OCI-M2 (cell line): ENCODE data around the gene C5orf47.

Experiments used
- DNase-seq: peaks from one replicate; lab custom pipeline; 2025; ENCODE audit not compliant: unreplicated experiment; lab: John Stamatoyannopoulos, UW

The C5orf47 gene

GRCh38 chr5:173988554-173989431 is at the start of gene C5orf47:
Gene C5orf47 (plus strand): TSS chr5:173989170. CDS start chr5:173989264, 94 bp downstream.
- DNase-seq, result no peak

DNA sequence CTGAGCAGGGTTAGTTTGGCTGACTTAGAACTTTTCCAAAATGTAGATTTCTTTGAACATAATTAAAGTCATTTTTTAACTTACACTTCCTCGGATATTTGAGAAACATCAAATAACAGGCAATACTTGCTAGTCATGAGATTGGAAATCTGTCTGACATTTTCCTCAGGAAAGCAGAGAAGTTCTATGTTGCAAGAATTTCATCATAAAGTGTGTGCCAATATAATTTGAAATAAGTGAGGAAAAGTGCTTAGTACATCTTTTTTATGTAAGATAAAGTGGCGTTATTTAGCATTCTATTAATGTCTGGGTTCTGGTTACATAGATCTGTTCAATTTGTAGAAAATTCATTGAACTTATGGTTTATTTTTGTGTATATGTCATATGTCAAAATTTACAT is 48.7 kb upstream of the C5orf47 start:
- no peak for DNase-seq

DNA sequence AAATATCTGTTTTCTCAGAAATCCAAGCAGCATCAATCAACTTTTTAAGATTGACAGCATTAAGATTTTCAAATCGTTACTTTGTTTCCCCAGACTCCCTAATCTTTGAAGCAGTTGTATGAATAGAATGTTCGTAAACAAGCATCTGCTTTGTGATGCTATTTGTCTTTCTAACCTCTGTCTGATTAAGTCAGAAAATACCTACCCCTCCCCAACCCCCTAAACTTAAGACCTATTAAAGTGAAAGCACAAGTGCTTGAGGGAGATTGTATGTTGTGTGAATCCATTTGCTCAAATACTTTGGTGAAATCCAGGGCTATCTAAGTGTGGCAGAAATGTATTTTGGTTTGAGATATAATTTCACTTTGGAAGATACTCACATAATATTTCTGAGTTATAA is 47.9 kb upstream of the C5orf47 start:
- no peak for DNase-seq

GRCh38 chr5:173941758-173942401 is 47.1 kb upstream of the C5orf47 start:
- DNase-seq, result no peak

DNA sequence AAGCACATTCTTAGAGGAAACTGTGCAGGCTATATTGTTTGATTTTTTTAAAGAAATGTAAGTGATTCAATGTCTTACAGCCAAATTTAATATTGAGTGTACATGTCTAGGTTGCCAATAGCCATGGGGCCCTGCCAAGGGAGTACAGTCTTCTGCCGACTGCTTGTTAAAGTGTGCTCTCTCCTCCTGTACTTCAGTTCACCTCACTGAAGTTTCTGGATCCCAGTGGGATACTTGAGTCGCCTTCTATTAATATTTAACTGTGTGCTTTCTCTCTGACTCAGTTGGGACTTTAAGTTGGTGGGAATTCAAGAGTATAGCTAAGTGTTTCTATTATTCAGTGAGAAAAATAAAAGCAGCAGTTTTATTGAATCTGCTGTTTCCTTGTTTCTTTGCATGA is 44.5 kb upstream of the C5orf47 start:
- DNase-seq, result no peak

DNA sequence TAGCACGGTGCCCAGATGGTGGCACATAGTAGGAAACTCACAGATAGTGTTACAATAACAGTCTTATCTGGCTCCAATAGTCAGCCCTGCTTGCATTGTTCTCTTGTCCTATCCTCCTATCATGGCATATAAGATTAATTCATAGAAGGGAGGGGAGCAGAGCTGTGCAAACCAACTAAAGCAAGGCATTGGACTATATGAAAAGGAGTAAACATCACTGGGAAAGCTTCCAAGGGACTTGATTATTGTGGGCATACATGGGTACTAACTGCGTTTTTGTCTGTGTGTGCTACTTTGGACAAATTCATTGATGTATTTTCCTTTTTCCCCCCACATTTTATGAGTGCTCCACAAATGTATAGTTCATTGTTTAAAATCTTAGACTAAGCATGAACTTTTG is 43.8 kb upstream of the C5orf47 start:
- no peak for DNase-seq

GRCh38 chr5:173946323-173946722 is 42.6 kb upstream of the C5orf47 start:
- DNase-seq, result no peak

DNA sequence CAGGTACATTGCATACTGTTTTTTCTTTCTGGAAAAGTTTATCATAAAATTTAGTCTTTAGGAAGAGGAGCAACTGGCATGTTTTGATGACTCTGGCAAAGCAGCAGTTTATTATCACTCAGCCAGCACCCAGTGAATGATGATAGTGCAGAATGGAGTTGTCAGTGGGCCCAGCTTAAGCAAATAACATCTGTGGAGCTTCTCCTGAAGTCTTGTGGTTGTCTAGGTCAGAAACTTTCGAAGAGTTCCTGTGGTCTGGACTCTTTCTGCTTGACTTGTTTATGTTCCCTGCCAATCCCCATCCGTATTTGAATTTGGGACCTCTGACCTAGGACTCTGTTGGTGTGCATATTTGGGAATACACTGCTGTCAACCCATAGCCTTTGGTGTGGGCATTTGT is 38.1 kb upstream of the C5orf47 start:
- DNase-seq, result no peak

- no peak for DNase-seq
These were observed 35.4 kb upstream of the C5orf47 start for GRCh38 chr5:173953528-173954090.

DNA sequence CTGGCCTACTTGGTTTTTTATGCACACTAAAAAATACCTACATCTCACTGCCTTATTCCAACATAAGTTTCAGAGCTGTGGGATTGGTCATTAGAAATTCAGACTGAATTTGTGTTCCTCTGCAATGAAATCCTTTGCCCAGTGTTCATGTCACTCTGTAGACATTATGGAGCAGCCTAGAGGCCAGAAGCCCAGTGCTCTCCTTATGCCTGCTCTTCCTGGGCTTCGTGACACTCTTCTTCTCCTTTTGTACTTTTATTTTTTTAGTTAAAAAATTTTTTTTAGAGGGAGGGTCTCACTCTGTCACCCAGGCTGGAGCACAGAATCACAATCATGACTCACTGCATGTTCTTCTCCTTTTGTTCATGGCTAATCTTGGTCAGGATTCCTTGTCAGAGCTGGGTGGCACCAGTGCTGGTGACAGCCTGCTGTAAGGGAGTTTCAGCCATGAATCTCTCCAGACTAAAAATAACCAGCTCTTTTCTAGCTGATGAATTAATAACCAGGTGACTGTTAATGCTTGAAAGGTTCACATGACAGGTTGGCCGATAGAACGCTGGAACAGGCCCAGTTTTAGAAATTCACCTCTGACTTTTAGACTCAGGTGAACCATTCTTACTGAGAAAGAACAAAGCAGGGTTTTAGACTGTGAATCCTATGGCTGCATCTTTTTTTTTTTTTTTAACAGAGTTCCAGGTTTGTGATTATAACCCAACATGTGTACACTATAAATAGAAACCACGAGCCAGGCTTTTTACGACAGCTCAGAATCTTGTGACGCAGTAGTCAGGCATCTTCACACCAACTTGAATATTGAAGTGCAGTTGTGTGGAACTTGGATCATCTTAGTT is 34.1 kb upstream of the C5orf47 start:
- DNase-seq, result no peak

GRCh38 chr5:173960986-173961385 is 28.0 kb upstream of the C5orf47 start:
- DNase-seq, result no peak

DNA sequence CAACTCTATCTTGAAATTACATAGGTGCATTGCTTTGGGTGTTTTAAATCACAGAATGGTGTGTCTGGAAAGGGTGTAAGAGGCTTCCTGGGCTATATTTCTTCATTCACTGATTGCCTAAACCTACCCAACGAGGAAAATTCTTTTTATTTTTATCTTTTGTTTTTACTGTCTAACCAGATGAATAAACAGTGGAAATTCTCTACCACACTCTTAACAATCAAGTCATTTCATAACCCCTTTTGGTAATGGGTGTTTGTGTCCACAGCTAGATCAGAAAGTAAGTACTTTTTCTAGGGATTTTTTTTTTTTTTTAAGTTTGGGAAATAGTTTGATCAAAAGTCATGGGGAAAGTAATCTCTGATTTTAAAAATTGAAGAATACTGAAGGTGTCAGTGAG is 27.6 kb upstream of the C5orf47 start:
- DNase-seq, result no peak

GRCh38 chr5:173962436-173962972 is 26.5 kb upstream of the C5orf47 start:
- no peak for DNase-seq

GRCh38 chr5:173963182-173963838 is 25.7 kb upstream of the C5orf47 start:
- no peak for DNase-seq

- DNase-seq, result no peak
These were observed 25.0 kb upstream of the C5orf47 start for GRCh38 chr5:173963867-173964441.

GRCh38 chr5:173964506-173964905 is 24.5 kb upstream of the C5orf47 start:
- no peak for DNase-seq

DNA sequence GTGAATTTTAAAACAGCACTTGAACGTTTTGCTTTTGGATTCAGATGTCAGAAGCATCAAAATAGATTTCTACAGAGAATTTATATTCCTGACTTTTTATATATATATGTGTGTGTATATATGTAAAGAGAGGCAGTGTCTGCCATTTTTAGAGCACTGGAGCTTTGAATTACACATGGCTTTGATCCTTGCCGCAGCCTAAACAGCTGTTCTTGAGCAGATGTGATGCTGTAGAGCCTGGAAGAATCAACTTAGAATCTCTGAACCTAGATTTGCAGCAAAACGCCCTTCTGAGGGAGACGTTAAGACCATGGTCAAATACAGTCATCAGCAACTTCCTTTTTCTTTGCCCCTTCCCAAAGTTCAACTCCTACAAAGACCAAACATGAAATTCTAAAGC is 21.7 kb upstream of the C5orf47 start:
- no peak for DNase-seq

GRCh38 chr5:173968154-173968797 is 20.7 kb upstream of the C5orf47 start:
- no peak for DNase-seq

GRCh38 chr5:173969167-173970049 is 19.6 kb upstream of the C5orf47 start:
- no peak for DNase-seq
